Parathyroid adenoma (tissue), 2 donors: ENCODE measurements around the gene MAPT.

Experiments
- H2AFZ ChIP-seq: fragments of 300-600 bp; sonication (generic); one replicate; pipeline ENCODE4 v1.7.0; 2017; ENCODE audit warnings: antibody characterized with exemption, mild to moderate bottlenecking
- H3K27ac ChIP-seq: fragments of 300-600 bp; sonication (generic); one replicate; pipeline ENCODE4 v1.7.0; 2017
- H3K27me3 ChIP-seq: fragments of 300-600 bp; sonication (generic); one replicate; pipeline ENCODE4 v1.7.0; 2017; ENCODE audit warnings: low read length; ENCODE audit not compliant: control insufficient read depth, insufficient read depth
- H3K36me3 ChIP-seq: fragments of 300-600 bp; sonication (generic); one replicate; pipeline ENCODE4 v1.7.0; 2017; ENCODE audit warnings: low read length; ENCODE audit not compliant: control insufficient read depth, insufficient read depth
- H3K4me1 ChIP-seq: fragments of 300-600 bp; sonication (generic); one replicate; pipeline ENCODE4 v1.7.0; 2017; ENCODE audit warnings: control low read depth
- H3K4me2 ChIP-seq: fragments of 300-600 bp; sonication (generic); one replicate; pipeline ENCODE4 v1.7.0; 2017; ENCODE audit warnings: low read length
- H3K4me3 ChIP-seq: fragments of 300-600 bp; sonication (generic); one replicate; pipeline ENCODE4 v1.7.0; 2017; ENCODE audit warnings: low read depth, low read length
- H3K79me2 ChIP-seq: fragments of 300-600 bp; sonication (generic); one replicate; pipeline ENCODE4 v1.7.0; 2017; ENCODE audit warnings: control low read depth
- H3K9ac ChIP-seq: fragments of 300-600 bp; sonication (generic); one replicate; pipeline ENCODE4 v1.7.0; 2017; ENCODE audit warnings: mild to moderate bottlenecking
- H3K9me3 ChIP-seq: fragments of 300-600 bp; sonication (generic); one replicate; pipeline ENCODE4 v1.7.0; 2017; ENCODE audit warnings: low read length; ENCODE audit not compliant: control insufficient read depth
- CTCF ChIP-seq: fragments of 300-600 bp; sonication (generic); IDR thresholded peaks from one replicate; pipeline ENCODE4 v1.7.0; 2017; ENCODE audit warnings: antibody characterized with exemption, mild to moderate bottlenecking
- donor health status: primary hyperparathyroidism.

MAPT gene

DNA sequence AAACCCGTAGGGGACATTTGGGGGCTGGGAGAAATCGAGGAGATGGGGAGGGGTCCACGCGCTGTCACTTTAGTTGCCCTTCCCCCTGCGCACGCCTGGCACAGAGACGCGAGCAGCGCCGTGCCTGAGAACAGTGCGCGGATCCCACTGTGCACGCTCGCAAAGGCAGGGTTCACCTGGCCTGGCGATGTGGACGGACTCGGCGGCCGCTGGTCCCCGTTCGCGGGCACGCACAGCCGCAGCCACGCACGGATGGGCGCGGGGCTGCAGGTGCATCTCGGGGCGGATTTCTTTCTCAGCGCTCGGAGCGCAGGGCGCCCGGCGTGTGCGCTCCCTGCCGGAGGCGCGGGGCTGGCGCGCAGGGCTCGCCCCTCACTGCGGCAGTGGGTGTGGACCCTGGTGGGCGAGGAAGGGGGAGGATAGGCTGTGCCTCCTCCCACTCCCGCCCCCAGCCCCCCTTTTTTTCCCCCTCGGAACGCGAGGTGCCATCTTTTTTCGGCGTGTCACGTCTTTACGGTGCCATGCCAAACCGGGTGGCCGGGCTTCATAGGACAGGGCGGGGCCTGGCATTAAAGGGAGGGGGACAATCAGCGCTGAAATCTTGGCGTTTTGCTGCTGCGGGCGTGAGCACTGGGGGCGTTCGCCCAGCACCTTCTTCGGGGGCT is 1.1 kb downstream of the MAPT start:
- no peak overlapping the region for H3K9ac ChIP-seq
- H3K27me3 ChIP-seq = no peaks in the 10 kb centered on the region
- no peaks in the 10 kb centered on the region for H3K4me1 ChIP-seq
- no peak for TF ChIP-seq CTCF
- H3K4me2 ChIP-seq = peak overlapping the region; percentile 74
- no peaks in the 10 kb centered on the region for H3K9me3 ChIP-seq
- no peaks in the 10 kb centered on the region for H3K79me2 ChIP-seq
- H3K36me3 ChIP-seq = no peaks in the 10 kb centered on the region
- H2AFZ ChIP-seq = peak overlapping the region; percentile 99
- H3K27ac ChIP-seq = peak overlapping the region; percentile 36
- peak overlapping the region; percentile 77 for H3K4me3 ChIP-seq

DNA sequence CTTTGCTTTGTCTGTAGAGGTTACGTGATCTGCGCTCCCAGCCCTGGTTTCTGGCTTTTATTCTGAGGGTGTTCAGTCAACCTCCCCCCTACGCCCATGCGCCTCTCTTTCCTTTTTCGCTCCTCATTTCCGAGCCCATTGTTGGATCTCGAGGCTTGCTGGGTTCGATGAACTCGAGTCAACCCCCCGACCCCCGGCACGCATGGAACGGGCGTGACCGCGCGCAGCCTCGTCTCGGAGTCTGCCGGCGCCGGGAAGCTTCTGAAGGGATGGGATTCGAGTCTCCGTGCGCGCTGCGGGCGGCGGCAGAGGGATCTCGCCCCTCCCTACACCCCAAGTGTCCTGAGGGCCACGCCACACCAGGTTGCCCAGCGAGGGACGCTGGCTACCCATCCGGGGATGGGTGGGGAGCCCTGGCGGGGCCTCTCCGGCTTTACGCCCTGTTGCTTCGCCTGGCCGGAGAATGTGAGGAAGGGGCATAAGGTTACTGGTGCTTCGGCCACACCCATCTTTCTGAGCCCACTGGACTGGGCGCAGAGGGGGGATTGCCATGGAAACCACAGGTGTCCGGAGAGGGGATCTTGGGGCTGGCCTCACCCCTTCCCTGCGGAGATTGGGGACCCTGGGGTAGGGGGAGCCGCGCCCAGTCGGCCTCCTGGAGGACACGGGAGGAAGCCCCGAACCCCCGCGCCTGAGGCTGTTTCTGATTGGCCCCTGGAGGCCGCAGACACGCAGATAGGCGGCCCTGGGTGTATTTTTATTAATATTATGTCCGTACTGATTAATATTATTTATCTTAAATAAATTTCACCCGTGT is 1.8 kb downstream of the MAPT start:
- H3K79me2 ChIP-seq = no peaks in the 10 kb centered on the region
- no peaks in the 10 kb centered on the region for H3K27me3 ChIP-seq
- no peaks in the 10 kb centered on the region for H3K36me3 ChIP-seq
- no peaks in the 10 kb centered on the region for H3K9me3 ChIP-seq
- peak overlapping the region; percentile 74 for H3K4me2 ChIP-seq
- H3K4me1 ChIP-seq = no peaks in the 10 kb centered on the region
- no peak for TF ChIP-seq CTCF
- H3K9ac ChIP-seq = no peak overlapping the region
- H3K4me3 ChIP-seq = peak overlapping the region; percentile 77
- H3K27ac ChIP-seq = peak overlapping the region; percentile 2
- H2AFZ ChIP-seq = peak overlapping the region; percentile 99

- Histone ChIP-seq H3K4me1 (no peaks in the 10 kb centered on the region), H3K4me3 (no peak overlapping the region), H3K79me2 (no peaks in the 10 kb centered on the region), H3K9me3 (no peaks in the 10 kb centered on the region), H3K27ac (no peak overlapping the region), H2AFZ (no peak overlapping the region), H3K4me2 (no peak overlapping the region), H3K36me3 (no peaks in the 10 kb centered on the region), H3K9ac (no peak overlapping the region), H3K27me3 (no peaks in the 10 kb centered on the region)
- TF ChIP-seq CTCF = no peak
These were observed 2.7 kb downstream of the MAPT start for GRCh38 chr17:45896803-45897693.

DNA sequence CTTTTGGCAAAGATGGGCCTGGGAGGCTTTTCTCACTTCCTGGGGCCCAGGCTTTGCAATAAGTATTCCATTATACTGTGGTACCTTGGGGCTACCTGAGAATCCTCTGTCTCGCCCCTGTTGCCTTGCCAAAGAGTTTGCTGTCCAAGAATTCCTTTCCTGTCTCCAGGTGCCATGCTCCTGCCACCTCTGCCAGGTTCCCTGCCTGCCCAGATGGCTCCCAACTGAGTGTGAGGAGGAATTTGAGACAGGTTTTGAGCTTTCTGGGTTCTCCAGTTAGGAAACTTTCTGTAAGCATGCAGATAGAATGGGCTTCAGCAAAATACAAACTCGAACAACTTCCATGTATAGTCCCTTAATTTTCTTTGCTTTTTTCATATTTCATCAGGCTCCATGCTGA is 5.8 kb downstream of the MAPT start:
- Histone ChIP-seq H3K36me3 (no peaks in the 10 kb centered on the region), H3K4me3 (no peak overlapping the region), H3K79me2 (no peaks in the 10 kb centered on the region), H3K4me1 (peaks cover 10% of the 10 kb centered on the region), H3K4me2 (no peak overlapping the region), H3K9ac (no peak overlapping the region), H3K27me3 (no peaks in the 10 kb centered on the region), H3K27ac (no peak overlapping the region), H3K9me3 (no peaks in the 10 kb centered on the region), H2AFZ (no peak overlapping the region)
- TF ChIP-seq CTCF = no peak
